CD4-positive, alpha-beta T cell treated with Interleukin-6 at 100 ng/mL for 8 hours (primary cell): ENCODE data around the gene ASGR1.
"Not testable (repeated sequence)": the region's sequence is repeated elsewhere in the genome, so short reads cannot be mapped to it uniquely, and the experiment has no call there.

Experiments
- DNase-seq: peaks from one replicate; pipeline ENCODE4 v3.0.0-alpha.2; 2020; ENCODE audit warnings: mixed read lengths, low spot score

The ASGR1 gene

DNA sequence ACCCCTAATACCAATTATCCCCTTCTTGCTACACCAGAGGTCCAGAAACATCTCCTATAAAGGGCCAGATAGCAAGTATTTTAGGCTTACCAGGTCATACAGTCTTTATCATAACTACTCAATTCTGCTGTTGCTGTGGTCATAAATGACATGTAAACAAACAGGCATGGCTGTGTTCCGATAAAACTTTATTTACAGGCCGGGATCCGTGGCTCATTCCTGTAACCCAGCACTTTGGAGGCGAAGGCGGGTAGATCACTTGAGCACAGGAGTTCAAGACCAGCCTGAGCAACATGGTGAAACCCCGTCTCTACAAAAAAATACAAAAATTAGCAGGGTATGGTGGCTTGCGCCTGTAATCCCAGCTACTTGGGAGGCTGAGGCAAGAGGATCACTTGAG, 12.3 kb downstream of the ASGR1 start:
- DNase-seq = no peak

DNA sequence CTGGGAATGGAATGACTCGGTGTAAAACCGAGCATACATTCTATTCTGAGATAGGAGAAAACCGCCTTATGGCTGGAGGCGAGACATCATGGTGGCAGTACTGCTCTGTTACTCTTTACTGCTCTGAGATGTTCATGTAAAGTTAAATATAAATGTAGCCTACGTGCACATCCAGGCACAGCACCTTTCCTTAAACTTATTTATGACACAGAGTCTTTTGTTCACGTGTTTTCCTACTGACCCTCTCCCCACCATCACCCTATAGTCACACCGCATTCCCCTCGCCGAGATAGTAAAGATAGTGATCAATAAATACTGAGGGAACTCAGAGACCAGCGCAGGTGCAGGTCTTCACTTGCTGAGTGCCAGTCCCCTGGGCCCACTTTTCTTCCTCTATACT, 19.6 kb downstream of the ASGR1 start:
- not testable (repeated sequence) for DNase-seq

DNA sequence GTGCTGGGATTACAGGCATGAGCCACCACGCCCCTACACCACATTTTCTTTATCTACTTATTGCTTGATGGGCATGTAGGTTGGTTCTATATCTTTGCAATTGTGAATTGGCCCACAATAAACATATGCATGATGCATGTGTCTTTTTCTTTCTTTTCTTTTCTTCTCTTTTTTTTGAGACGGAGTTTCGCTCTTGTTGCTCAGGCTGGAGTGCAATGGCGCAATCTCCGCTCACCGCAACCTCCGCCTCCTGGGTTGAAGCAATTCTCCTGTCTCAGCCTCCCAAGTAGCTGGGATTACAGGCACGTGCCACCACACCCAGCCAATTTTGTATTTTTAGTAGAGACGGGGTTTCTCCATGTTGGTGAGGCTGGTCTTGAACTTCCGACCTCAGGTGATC, 20.7 kb downstream of the ASGR1 start:
- DNase-seq = not testable (repeated sequence)

DNA sequence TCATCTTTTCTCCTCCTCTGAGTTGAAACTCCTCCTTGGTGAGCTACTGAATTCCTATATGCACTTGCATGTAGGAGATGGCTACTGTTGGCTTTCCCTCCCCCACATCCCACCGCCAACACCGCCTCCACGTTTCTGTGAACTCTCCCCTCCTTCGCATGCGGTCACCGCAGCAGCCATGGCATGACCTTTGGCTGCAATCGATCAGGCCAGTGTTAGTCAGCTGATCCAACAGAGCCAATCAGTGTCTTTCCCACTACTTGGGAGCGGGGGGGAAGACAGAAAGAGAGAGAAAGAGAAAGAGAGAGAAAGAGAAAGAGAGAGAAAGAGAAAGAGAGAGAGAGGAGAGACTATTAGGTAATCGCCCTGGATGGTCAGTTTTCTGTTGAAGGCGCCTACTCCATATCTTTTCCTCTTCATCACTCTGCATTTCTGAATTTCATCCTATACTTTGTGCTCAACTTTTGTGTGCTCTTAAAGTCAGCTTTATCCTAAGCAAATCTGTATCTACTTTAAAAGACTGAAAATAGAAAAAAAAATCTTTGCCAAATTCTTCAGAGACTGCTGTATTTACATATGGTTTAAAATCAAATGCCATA, 22.7 kb downstream of the ASGR1 start:
- no peak for DNase-seq

DNA sequence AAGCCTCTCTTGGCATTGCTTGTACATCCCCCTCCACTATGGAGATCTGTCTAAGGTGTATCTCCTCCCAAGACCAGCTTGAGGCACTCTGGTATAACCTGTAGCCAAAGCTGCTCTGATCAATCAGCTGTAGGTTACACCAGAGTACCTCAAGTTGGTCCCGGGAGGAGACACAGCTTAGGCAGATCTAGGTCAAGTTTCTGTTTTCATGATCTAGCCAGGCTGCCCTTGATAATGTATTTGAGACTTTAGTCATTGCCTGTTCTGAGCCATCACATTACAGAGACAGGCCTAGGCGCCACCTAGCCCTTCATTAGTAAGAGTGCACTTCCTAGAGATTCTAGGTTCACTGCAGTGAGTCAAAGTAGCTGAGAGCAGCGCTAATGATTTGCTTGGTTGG, 31.4 kb downstream of the ASGR1 start:
- no peak for DNase-seq

DNA sequence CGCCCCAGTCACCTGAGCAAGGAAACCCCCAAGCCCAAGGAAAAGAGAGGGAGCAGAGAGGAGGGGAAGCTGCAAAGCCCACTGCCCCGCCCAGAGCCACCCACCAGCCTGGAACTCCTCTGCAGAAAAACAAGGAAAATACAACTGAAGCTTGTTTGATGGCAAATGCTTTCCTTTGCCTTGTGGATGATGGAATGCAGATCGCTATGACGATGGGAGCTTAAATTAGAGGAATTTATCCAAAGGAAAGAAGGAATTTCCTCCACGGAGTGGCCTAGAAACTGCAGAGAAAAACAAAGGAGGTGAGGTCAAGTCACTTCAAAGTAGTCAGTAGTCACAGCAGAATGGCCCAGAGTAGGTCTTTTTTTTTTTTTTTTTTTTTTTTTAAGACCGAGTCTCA, 33.1 kb downstream of the ASGR1 start:
- DNase-seq = no peak

DNA sequence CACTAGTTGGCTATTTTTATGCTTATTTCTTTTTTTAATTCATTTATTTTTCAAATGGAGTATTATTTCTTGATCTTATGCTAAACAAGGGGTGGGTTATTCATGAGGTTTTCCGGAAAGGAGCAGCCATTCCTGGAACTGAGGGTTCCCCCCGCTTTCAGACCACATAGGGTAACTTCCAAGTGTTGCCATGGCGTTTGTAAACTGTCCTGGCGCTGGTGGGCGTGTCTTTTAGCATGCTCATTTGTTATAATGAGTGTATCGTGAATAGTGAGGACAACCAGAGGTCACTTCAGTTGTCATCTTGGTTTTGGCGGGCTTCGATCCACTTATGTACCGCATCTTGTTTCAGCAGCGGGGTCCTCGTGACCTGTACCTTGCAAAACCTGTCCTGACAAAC, 35.0 kb downstream of the ASGR1 start:
- DNase-seq = no peak

DNA sequence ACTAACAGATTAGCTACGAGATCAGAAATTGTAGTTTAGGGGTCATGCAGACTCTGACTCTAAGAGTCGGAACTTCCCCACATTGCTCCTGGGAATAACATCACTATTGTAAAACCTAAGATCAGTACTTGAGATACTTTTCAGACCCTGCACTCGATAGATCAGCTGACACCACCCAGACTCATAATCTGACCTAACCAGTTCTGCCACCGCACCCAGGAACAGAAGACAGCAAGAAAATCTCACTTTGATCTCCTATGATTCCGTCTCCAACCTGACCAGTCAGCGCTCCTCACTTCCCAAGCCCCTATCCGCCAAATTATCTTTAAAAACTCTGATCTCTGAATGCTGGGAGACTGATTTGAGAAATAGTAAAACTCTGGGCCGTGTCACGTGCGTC, 37.3 kb downstream of the ASGR1 start:
- no peak for DNase-seq

DNA sequence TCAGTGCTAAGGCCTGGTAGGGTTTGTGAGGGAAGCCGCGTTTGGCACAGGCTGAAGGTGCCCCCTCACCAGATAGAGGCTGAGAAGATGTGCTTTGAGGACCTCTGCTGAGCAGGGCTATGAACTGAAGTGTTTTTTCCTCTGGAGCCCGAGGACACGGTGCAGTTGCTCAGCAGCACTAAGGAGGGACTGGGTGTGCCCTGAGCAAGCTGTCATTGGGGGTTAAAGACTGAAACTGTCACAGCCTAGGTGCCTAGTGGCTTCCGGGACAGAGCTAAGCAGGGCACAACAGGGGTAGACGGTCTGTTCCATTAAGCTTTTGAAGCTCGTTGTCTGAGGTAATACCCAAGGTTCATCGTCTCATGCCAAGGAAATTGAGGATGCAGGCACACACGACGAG, 39.8 kb downstream of the ASGR1 start:
- DNase-seq = no peak

DNA sequence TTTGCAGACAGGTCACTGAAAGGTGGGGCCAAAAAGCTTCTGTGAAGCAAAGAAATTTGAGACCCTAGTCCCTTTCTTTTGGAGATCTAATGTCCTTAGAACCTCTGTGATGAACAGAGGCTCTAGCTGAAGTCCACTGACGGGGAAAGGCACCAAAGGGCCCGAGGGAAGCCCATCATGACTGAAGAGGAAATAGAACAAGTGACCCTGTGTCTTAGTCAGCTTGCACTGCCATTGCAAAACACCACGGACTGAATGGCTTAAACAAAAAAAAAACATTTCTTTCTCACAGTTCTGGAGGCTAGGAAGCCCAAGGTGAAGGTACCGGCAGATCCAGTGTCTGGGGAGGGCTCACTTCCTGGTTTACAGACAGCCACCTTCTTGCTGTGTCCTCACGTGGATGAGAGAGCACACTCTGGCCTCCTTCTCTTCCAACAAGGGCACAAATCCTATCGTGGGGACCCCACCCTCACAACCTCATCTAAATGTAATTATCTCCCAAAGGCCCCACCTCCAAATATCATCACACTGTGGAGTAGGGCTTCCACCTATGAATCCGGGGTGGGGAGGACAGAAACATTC, 40.3 kb downstream of the ASGR1 start:
- no peak for DNase-seq

DNA sequence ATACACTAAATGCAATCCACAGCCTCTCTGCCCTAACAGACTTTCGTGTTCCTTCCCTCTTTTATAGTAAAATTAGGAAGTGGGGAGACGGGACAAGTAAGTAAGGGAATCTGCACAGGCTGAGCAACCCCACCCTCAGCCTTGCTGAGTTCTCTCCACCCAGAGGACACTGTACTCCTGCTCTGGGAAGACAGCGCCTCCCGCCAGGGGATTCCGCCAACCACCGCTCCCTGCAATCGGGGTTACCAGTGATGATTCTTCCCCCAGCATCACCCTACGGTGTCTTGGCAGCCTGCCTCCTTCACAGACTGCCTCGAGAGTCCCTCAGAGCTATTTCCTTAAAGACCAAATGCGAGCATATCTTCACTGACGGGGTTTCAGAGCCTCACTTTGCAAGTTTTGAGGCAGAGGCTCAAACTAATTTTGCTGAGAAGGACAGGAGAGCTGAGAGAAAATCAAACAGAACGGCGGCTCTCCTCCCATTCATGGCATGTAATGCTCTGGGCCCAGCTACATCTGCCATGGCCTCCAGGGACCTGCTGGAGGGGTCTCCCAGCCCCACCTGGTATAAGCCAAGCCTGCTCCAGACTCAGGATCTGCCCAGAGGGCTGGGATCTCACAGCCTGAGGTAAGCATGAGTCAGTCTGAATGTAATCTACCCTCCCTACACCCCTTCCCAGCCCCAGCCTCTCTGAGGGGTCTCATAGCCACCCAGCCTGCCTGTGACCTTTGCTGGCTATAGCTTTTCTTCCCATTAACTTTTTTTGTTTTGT, 41.8 kb downstream of the ASGR1 start:
- DNase-seq = no peak

DNA sequence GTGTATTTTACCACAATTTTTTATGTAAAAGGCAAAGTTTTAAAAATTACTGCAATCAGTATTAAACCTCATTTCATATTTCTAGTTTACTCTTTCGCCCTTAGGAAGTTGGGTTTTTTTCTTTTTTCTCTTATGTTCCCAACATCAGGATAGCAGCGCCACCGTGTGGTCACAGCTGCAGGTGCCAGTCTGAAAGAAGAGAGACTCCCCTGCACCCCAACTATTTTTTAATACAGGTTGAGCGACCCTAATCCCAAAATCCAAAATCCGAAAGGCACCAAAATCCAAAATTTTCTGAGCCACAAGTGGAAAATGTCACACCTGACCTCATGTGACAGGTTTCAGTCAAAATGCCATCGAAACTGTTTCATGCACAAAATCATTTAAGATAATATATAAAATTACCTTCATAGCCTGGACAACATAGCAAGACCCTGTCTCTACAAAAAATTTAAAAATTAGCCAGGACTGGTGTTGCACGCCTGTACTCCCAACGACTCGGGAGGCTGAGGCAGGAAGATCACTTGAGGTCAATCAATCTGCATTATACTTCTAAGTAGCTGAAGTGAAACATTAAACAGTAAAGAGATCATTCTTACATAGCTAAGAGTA, 42.8 kb downstream of the ASGR1 start:
- peak; percentile 73 for DNase-seq

DNA sequence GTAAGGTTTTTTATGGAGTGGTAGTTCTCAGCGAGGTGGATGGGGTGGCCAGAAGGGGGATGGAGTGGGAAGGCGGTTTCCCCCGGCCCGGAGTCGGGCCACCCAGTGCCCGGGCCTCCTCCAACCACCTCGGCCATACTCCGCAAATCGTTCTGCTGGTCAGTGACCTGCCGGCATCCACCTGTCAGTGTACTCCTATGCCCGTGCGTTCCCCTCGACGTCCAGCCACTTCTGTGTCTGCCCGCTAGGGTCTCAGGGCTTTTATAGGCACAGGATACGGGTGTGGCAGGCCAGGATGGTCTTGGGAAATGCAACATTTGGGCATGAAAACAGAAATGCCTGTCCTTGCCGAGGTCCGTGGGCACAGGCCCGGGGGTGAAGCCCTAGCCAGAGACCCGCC, 45.3 kb downstream of the ASGR1 start:
- DNase-seq = no peak

DNA sequence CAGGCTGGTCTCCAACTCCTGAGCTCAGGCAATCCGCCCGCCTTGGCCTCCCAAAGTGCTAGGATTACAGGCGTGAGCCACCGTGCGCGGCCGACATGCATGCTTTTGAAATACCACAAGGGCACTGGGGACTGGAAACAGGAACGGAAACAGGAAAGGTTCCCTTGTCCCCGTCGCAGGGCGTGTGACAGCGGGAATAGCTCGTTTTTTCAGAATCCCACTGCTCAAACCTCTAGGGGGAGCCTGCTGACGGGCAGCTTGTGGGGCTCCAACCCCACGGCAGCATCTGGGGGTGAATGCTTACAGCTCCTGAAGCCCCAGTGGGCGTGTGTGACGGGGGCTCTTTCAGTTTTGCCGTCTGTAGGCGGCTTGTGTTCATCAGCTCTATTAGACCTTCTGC, 45.7 kb downstream of the ASGR1 start:
- DNase-seq = peak; percentile 28

DNA sequence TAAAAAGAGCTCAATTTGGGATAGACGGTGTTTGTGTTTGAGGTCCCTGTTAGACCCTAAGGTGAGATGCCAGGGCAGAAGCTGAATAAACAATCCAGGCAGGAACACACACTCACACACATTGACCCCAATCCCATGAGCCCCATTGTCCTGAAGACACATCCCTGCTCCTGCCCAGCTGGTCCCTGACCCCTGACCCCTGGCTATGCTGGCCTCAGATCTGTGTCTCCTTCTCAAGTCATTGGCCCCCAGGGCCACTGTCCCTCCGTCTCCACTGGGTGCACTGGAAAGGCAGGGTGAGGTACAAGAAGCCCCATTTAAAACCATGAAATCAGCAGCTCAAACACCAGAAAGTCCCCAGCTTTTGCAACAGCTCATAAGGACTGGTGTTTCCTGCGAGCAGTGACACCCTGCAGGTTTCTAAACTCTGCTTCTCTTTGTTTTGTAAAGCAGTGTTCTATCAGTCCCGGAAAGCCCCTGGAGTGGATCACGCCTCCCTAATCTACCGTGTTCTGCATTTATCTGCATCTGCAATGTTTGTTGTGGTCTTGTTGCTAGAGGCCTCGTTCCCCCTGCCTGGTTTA, 46.6 kb downstream of the ASGR1 start:
- DNase-seq = peak; percentile 74

DNA sequence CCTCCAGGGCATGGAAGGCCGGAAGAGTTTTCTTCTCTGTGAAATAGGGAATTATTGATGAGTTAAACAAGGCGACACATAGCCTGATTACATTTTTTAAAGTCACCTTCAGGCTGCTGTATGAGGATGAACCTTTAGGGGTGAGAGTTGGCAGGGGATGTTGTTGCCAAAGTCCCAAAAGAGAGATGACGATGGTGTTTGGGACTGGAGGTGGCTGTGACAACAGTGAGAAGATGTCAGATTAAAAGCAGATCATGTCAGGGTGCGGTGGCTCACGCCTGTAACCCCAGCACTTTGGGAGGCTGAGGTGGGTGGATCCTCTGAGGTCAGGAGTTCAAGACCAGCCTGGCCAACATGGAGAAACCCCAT, 47.8 kb downstream of the ASGR1 start:
- DNase-seq = no peak

DNA sequence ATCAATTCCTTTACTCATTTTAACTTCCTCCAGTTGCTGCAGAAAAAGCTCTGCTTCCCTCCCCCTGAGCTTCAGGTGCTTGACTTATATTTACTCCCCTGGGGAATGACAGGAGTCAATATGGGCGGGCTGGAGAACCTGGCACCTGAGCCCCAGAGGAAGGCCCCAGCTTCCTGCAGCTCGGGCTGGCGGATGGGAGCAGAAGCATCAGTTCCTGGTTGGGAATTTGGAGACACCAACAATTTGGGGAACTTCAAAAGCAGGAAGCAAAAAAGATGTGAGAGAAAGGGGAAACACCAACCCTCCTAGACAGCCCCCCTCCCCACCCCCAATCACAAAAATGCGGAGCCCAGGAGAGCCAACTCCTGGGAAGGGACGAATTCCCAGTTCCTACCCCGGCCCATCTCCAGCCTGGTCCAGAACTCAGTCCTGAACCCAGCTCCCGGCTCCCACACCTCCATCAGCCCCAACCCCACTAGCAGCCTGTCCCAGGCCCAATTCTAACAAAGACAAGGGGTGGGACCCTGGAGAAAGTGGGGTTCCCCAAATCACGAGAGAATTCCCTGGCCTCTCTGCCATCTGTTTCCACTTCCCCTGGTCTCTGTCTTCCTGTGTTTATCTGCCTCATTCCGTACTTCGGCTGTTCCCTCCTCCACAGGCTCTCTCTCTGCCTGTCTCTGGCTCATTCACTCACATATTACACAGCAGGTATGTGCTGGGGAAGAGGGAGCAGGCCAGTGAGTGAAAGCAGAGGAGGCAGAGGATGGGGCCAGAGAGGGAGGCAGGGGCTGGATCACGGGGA, 48.3 kb downstream of the ASGR1 start:
- no peak for DNase-seq

DNA sequence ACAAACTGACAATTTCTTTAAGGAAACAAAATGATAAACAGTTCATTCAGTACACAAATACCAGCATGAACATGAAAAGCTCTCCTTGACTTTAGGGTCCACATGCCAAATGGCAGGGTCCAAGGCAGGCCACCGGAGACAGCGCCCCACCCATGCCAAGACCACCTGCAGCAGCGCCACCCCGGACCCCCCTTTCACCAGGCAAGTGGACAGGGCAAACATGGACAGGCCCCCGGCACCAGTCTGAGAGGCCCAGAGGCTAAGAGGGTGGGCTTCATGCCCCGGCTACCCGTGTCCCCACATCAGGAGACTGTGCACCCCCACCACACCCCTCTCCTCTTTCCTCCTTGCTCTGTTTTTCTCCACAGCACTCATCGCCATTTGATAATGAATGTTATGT, 49.9 kb downstream of the ASGR1 start:
- no peak for DNase-seq

DNA sequence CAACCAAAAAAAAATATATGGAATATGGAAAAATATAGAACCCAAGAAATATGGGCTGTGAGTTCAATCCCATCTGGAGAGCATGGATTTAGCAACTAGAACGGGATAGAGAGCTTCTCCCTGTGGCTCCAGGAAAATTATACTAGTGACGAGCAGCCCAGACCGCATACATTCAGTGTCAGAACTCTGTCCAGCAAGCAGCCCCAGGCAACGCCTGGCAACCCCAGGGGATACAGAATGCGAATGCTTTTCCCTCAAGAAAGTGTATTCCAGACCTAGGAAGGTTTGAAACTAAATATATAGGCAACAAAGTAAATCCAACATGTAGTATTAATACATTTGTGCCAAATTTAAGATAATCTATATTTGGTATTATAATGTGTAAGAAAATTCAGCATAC, 51.0 kb downstream of the ASGR1 start:
- DNase-seq = no peak

DNA sequence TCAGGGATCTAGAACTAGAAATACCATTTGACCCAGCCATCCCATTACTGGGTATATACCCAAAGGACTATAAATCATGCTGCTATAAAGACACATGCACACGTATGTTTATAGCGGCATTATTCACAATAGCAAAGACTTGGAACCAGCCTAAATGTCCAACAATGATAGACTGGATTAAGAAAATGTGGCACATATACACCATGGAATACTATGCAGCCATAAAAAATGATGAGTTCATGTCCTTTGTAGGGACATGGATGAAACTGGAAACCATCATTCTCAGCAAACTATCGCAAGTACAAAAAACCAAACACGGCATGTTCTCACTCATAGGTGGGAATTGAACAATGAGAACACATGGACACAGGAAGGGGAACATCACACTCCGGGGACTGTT, 51.7 kb downstream of the ASGR1 start:
- DNase-seq = not testable (repeated sequence)

DNA sequence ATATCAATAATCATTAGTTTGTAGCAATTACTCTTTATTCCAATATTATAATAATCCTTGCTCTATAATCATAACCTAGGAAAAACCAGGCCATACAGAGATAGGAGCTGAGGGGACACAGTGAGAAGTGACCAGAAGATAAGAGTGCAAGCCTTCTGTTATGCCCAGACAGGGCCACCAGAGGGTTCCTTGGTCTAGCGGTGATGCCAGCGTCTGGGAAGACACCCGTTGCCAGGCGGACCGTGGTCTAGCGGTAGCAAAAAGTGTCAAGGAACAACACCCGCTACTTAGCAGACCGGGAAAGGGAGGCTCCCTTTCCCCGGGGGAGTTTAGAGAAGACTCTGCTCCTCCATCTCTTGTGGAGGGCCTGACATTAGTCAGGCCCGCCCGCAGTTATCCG, 52.8 kb downstream of the ASGR1 start:
- not testable (repeated sequence) for DNase-seq

DNA sequence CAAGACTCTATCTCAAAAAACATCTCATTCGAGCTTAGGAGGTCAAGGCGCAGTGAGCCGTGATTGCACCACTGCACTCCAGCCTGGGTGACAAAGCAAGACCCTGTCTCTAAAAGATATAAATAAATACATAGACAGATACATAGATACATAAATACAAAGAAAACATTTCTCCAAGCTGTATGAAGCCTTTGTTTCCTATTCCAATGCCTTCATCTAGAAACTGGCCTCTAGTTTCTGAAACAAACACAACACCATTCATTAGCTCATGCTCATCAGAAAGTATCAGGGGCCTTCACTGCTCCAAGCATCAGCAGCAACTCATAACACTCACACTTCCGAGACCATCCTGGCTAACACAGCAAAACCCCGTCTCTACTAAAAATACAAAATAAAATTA, 54.2 kb downstream of the ASGR1 start:
- DNase-seq = no peak
